Spleen (tissue), 11 donors: Measurements from ENCODE around the gene PDE4D. TPM values are rescaled to one million over a fixed set of nuclear protein-coding genes. Genes with fewer than 3 reads are reported as not detected.

Source experiments
- DNase-seq: peaks from one replicate; pipeline ENCODE4 v3.0.0-alpha.2; 2020
- H3K27ac ChIP-seq, 8 donors: fragments of 200-600 bp; sonication (generic) in 7 of 8; 1 replicate in 4 of 8; 2 replicates in 4 of 8; pipeline versions ENCODE4 v1.5.0 to v1.8.0; 2016 to 2021; ENCODE audit warnings: inconsistent platforms in 4 of 8, mild to moderate bottlenecking in 4 of 8, moderate library complexity in 1 of 8
- H3K27me3 ChIP-seq, 7 donors: fragments of 200-600 bp; sonication (generic) in 6 of 7; replicated peaks in 1 of 7; 1 replicate in 4 of 7; 2 replicates in 3 of 7; pipeline versions ENCODE4 v1.5.0 to v1.8.0; 2016 to 2021; ENCODE audit warnings: inconsistent platforms in 3 of 7, mild to moderate bottlenecking in 1 of 7
- H3K36me3 ChIP-seq, 6 donors: fragments of 200-600 bp; sonication (generic) in 5 of 6; 1 replicate in 4 of 6; 2 replicates in 2 of 6; pipeline versions ENCODE4 v1.5.0 to v1.8.0; 2016 to 2021; ENCODE audit warnings: inconsistent platforms in 2 of 6
- H3K4me1 ChIP-seq, 6 donors: fragments of 200-600 bp; sonication (generic) in 5 of 6; 1 replicate in 3 of 6; 2 replicates in 3 of 6; pipeline versions ENCODE4 v1.5.0 to v1.8.0; 2016 to 2021; ENCODE audit warnings: inconsistent platforms in 3 of 6
- H3K4me3 ChIP-seq, 8 donors: fragments of 200-600 bp; sonication (generic) in 7 of 8; 1 replicate in 4 of 8; 2 replicates in 4 of 8; pipeline versions ENCODE4 v1.5.0 to v1.8.0; 2016 to 2021; ENCODE audit warnings: inconsistent platforms in 4 of 8, mild to moderate bottlenecking in 4 of 8, moderate library complexity in 2 of 8
- H3K9me3 ChIP-seq, 8 donors: fragments of 200-600 bp; sonication (generic) in 7 of 8; 1 replicate in 4 of 8; 2 replicates in 4 of 8; pipeline versions ENCODE4 v1.5.0 to v1.8.0; 2016 to 2021; ENCODE audit warnings: inconsistent platforms in 4 of 8
- CTCF ChIP-seq, 11 experiments: fragments of 200-600 bp in 7 of 11; fragments of 450-650 bp in 4 of 11; sonication (generic) in 4 of 11; IDR thresholded peaks in 8 of 11; conservative IDR thresholded peaks in 3 of 11; 1 replicate in 7 of 11; 2 replicates in 4 of 11; pipeline versions ENCODE4 v1.4.0 to v1.8.0; 2016 to 2021; ENCODE audit warnings: antibody characterized with exemption in 11 of 11, inconsistent platforms in 4 of 11, mild to moderate bottlenecking in 1 of 11
- POLR2A ChIP-seq, 3 donors: fragments of 450-650 bp; IDR thresholded peaks; one replicate each; pipeline ENCODE4 v1.5.1; 2017; ENCODE audit warnings: antibody characterized with exemption in 3 of 3, mild to moderate bottlenecking in 1 of 3
- POLR2AphosphoS5 ChIP-seq, 3 donors: sonication (generic); formaldehyde crosslinking; IDR thresholded peaks; one replicate each; pipeline ENCODE4 v1.5.1; 2017; ENCODE audit warnings: antibody characterized with exemption in 3 of 3
- WGBS, 5 donors: extraction: QIAGEN DNeasy Blood & Tissue Kit in 3 of 5; methylation state at CpG; one replicate each; pipeline versions ENCODE4 v1.1.5 to v1.1.7; 2013 to 2018; 5-methylcytosine and 5-hydroxymethylcytosine counted together
- intact Hi-C: fragments of 100-400 bp; cut with DNase I; formaldehyde crosslinking; loops from one replicate; pipeline ENCODE4 v1.15.0; 2023; ENCODE audit warnings: low total_unique reads
- polyA plus RNA-seq, 3 donors: library from polyadenylated mRNA; stranded (reverse); fragments of 200-250 nt; gene quantifications; one replicate each; pipeline ENCODE4 v1.2.1, GENCODE V29; 2013
- total RNA-seq, 7 donors: library from RNA; depleted of rRNA in 3 of 7; stranded (reverse); fragments of >200 nt in 3 of 7; fragmentation: NEBNext Ultra II Directional in 4 of 7; extraction: Animal tissue kit (Norgen Biotek cat#: 25700) in 4 of 7; gene quantifications; one replicate each; pipeline versions ENCODE4 v1.1.0 to v1.2.1, GENCODE V29; 2016 to 2021
- donor health status: healthy with polysubstance abuse.
- donor health status: DM: no; HTN: no; CAD: no; lungs with moderate emphysema.
- donor health status: DM: no; HTN: no; CAD: no.
- donor health status: Bipolar disorder and iron deficiency.
- donor health status: healthy.
- donor health status: DM: no; HTN: no; CAD: no.
- donor health status: DM: yes; HTN: yes; CAD: no.

PDE4D gene
- total and polyA plus RNA-seq, 10 donors: 0.88 to 51.8 (median 18.2) TPM

GRCh38 chr5:59703789-59704188 is 189.7 kb downstream of the PDE4D start:
- WGBS, 5 donors: 56 to 71% (median 60%) methylated on average over 2 of the region's 2 CpGs
- no peak overlapping the region for H3K4me3 ChIP-seq
- intact Hi-C loops: no loop called here
- H3K9me3 ChIP-seq: no peaks in the 10 kb centered on the region
- TF ChIP-seq POLR2A (IDR thresholded peaks at IDR 0.05) (no peak), POLR2AphosphoS5 (IDR thresholded peaks at IDR 0.05) (no peak), CTCF (IDR thresholded peaks at IDR 0.05 in 8 of 11, conservative IDR thresholded peaks at IDR 0.05 in 3 of 11) (no peak)
- no peaks in the 10 kb centered on the region for H3K27me3 ChIP-seq
- no peak overlapping the region for H3K27ac ChIP-seq
- no peaks in the 10 kb centered on the region for H3K36me3 ChIP-seq
- DNase-seq: no peak
- H3K4me1 ChIP-seq: no peaks in the 10 kb centered on the region

GRCh38 chr5:59698207-59699178 is 195.0 kb downstream of the PDE4D start:
- no peak for DNase-seq
- 75 to 92% (median 91%) methylated on average over 6 of the region's 6 CpGs for WGBS, 5 donors

GRCh38 chr5:59694411-59694810 is 199.1 kb downstream of the PDE4D start:
- H3K4me1 ChIP-seq: no peaks in the 10 kb centered on the region
- H3K27ac ChIP-seq: no peak overlapping the region
- intact Hi-C loops: no loop called here
- no peaks in the 10 kb centered on the region for H3K36me3 ChIP-seq
- WGBS, 5 donors: 94 to 99% (median 95%) methylated on average over 4 of the region's 4 CpGs
- H3K4me3 ChIP-seq: no peak overlapping the region
- peaks cover 0 to 5% (median 0%) of the 10 kb centered on the region in 8 donors for H3K9me3 ChIP-seq
- TF ChIP-seq POLR2AphosphoS5 (IDR thresholded peaks at IDR 0.05): no peak
- TF ChIP-seq CTCF (IDR thresholded peaks at IDR 0.05 in 8 of 11, conservative IDR thresholded peaks at IDR 0.05 in 3 of 11): no peak
- no peak for TF ChIP-seq POLR2A (IDR thresholded peaks at IDR 0.05)
- no peaks in the 10 kb centered on the region for H3K27me3 ChIP-seq
- DNase-seq: no peak

More at GRCh38 chr5:59698207-59699178, 195.0 kb downstream of the PDE4D start:
- H3K4me3 ChIP-seq: no peak overlapping the region
- H3K27me3 ChIP-seq: no peaks in the 10 kb centered on the region
- TF ChIP-seq POLR2A (IDR thresholded peaks at IDR 0.05) (no peak), CTCF (IDR thresholded peaks at IDR 0.05 in 8 of 11, conservative IDR thresholded peaks at IDR 0.05 in 3 of 11) (no peak), POLR2AphosphoS5 (IDR thresholded peaks at IDR 0.05) (no peak)
- no peaks in the 10 kb centered on the region for H3K4me1 ChIP-seq
- no peaks in the 10 kb centered on the region for H3K9me3 ChIP-seq
- H3K27ac ChIP-seq: no peak overlapping the region
- no peaks in the 10 kb centered on the region for H3K36me3 ChIP-seq
- intact Hi-C loops: no loop called here
